HG03354 (cell line): ENCODE results near the gene BRIP1.

Experiments
- ATAC-seq: cut with Tn5 transposase; IDR thresholded peaks from one replicate; pipeline ENCODE4 v1.9.1; 2021; ENCODE audit warnings: mild to moderate bottlenecking; ENCODE audit not compliant: unreplicated experiment, poor library complexity, severe bottlenecking

BRIP1 gene

GRCh38 chr17:61770752-61771533 is 92.4 kb downstream of the BRIP1 start:
- no peak for ATAC-seq

- no peak for ATAC-seq
Measured at GRCh38 chr17:61770043-61770442, 93.3 kb downstream of the BRIP1 start.

- ATAC-seq = no peak
Measured at GRCh38 chr17:61768405-61768804, 94.9 kb downstream of the BRIP1 start.

- ATAC-seq = no peak
Measured at GRCh38 chr17:61766520-61766919, 96.8 kb downstream of the BRIP1 start.

GRCh38 chr17:61764846-61765245 is 98.5 kb downstream of the BRIP1 start:
- no peak for ATAC-seq

- ATAC-seq = no peak
Measured at GRCh38 chr17:61761827-61762226, 101.5 kb downstream of the BRIP1 start.

- no peak for ATAC-seq
Measured at GRCh38 chr17:61759362-61759761, 104.0 kb downstream of the BRIP1 start.

- no peak for ATAC-seq
Measured at GRCh38 chr17:61758430-61758829, 104.9 kb downstream of the BRIP1 start.

- ATAC-seq = peak; percentile 92
Measured at GRCh38 chr17:61757168-61757567, 106.2 kb downstream of the BRIP1 start.

GRCh38 chr17:61756561-61756960 is 106.8 kb downstream of the BRIP1 start:
- ATAC-seq = no peak

GRCh38 chr17:61755668-61756067 is 107.7 kb downstream of the BRIP1 start:
- no peak for ATAC-seq

- no peak for ATAC-seq
Measured at GRCh38 chr17:61755078-61755477, 108.2 kb downstream of the BRIP1 start.

GRCh38 chr17:61754124-61754523 is 109.2 kb downstream of the BRIP1 start:
- no peak for ATAC-seq

GRCh38 chr17:61753696-61754095 is 109.6 kb downstream of the BRIP1 start:
- ATAC-seq = no peak

GRCh38 chr17:61750656-61751055 is 112.7 kb downstream of the BRIP1 start:
- peak; percentile 93 for ATAC-seq

- no peak for ATAC-seq
Measured at GRCh38 chr17:61749823-61750404, 113.4 kb downstream of the BRIP1 start.

GRCh38 chr17:61746248-61746985 is 116.9 kb downstream of the BRIP1 start:
- ATAC-seq = no peak

GRCh38 chr17:61744804-61745203 is 118.5 kb downstream of the BRIP1 start:
- no peak for ATAC-seq

GRCh38 chr17:61744252-61744651 is 119.1 kb downstream of the BRIP1 start:
- no peak for ATAC-seq

GRCh38 chr17:61743766-61744165 is 119.6 kb downstream of the BRIP1 start:
- no peak for ATAC-seq

GRCh38 chr17:61739002-61739401 is 124.3 kb downstream of the BRIP1 start:
- no peak for ATAC-seq
